ENCODE measurements around the gene ADORA3.
A peak's percentile ranks its signal among the peaks of the same experiment; 100 is the strongest.

The ADORA3 gene

DNA sequence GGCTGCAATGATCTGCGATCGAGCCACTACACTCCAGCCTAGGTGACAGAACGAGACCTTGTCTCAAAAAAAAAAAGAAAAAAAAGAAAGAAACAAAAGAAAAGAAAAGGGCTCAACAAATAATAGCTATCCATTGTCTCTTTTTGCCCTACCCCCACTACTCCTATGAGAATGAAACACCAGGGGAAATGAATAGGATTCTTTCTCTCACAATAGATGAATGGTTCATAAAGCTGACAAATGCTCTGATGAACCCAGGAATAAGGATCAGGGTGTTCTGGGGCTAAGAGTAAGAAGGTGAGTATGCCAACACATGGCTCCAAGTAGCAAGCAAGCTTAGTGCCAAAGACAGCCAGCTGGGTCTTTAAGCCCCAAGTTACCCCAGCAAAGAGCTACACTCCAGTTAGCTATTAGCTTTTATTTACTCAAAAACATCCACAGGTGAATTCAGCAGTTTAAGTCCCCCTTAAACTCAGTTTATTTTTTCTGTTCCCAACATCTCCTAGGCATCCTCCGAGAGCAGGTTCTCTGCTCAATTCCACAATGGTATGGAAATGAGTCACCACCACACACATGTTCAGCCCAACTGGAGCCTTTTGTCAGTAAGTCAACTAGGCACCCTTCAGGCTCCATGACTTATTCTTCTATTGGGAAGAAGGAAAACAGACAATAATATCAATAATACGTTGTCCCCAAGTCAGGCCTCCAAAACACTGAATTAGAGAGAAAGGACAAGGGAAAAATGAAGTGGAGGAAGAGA, 4.2 kb downstream of the ADORA3 start:
- no peak overlapping the region for H3K27ac Mint-ChIP-seq
- no peak for ATAC-seq (replicated peaks)
- no peaks in the 10 kb centered on the region for H3K27me3 Mint-ChIP-seq
- DNase-seq: no peak
- no peak overlapping the region for H3K4me3 Mint-ChIP-seq
- peaks cover 4 to 6% of the 10 kb centered on the region in 2 donors for H3K9me3 Mint-ChIP-seq
- H3K36me3 Mint-ChIP-seq (ENCODE audit: insufficient read depth): no peaks in the 10 kb centered on the region
- peaks cover 13 to 17% of the 10 kb centered on the region in 2 donors for H3K4me1 Mint-ChIP-seq (ENCODE audit: low read depth in 2 of 2)

- Mint-ChIP-seq H3K4me3 (no peak overlapping the region), H3K36me3 (ENCODE audit: insufficient read depth) (no peaks in the 10 kb centered on the region), H3K9me3 (peaks cover 4 to 6% of the 10 kb centered on the region in 2 donors), H3K27ac (no peak overlapping the region), H3K27me3 (no peaks in the 10 kb centered on the region), H3K4me1 (ENCODE audit: low read depth in 2 of 2) (peaks cover 5 to 12% of the 10 kb centered on the region in 2 donors)
- DNase-seq (no peak), ATAC-seq (replicated peaks) (no peak)
Measured at GRCh38 chr1:111497592-111497991, 5.8 kb downstream of the ADORA3 start.

GRCh38 chr1:111496398-111496797, 7.0 kb downstream of the ADORA3 start:
- Mint-ChIP-seq H3K27me3 (no peaks in the 10 kb centered on the region), H3K9me3 (peaks cover 4 to 6% of the 10 kb centered on the region in 2 donors), H3K4me3 (no peak overlapping the region), H3K27ac (no peak overlapping the region), H3K4me1 (ENCODE audit: low read depth in 2 of 2) (peaks cover 5 to 10% of the 10 kb centered on the region in 2 donors), H3K36me3 (ENCODE audit: insufficient read depth) (no peaks in the 10 kb centered on the region)
- ATAC-seq (replicated peaks) (peak; percentile 36), DNase-seq (no peak)

- ATAC-seq (replicated peaks) (no peak), DNase-seq (no peak)
- H3K36me3 Mint-ChIP-seq (ENCODE audit: insufficient read depth): no peaks in the 10 kb centered on the region
- H3K4me1 Mint-ChIP-seq (ENCODE audit: low read depth in 2 of 2): peaks cover 3 to 5% of the 10 kb centered on the region in 2 donors
- H3K27ac Mint-ChIP-seq: no peak overlapping the region
- H3K27me3 Mint-ChIP-seq: no peaks in the 10 kb centered on the region
- no peaks in the 10 kb centered on the region for H3K9me3 Mint-ChIP-seq
- H3K4me3 Mint-ChIP-seq: no peak overlapping the region
Measured at GRCh38 chr1:111491070-111491469, 12.4 kb downstream of the ADORA3 start.

DNA sequence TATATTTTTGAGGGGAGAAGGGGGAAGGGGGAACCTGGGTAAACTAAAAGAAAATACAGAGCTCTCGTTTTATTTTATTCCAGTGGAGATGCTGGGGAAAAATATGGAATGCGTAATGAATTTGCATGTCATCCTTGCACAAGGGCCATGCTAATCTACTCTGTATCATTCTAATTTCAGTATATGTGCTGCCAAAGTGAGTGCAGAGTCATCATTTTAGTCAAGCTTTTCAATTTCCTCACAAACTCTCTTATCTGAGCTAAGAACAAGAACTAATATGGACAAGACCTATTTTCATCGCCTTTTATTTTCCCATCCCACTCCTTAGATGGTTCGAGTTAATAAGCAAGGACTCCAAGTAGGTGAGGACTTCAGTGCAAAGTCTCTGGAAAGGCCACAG, 13.2 kb downstream of the ADORA3 start:
- Mint-ChIP-seq H3K27ac (no peak overlapping the region), H3K4me1 (ENCODE audit: low read depth in 2 of 2) (peaks cover 3 to 5% of the 10 kb centered on the region in 2 donors), H3K9me3 (no peaks in the 10 kb centered on the region), H3K36me3 (ENCODE audit: insufficient read depth) (no peaks in the 10 kb centered on the region), H3K27me3 (no peaks in the 10 kb centered on the region), H3K4me3 (no peak overlapping the region)
- no peak for ATAC-seq (replicated peaks)
- no peak for DNase-seq

- DNase-seq (no peak), ATAC-seq (replicated peaks) (no peak)
- Mint-ChIP-seq H3K36me3 (ENCODE audit: insufficient read depth) (no peaks in the 10 kb centered on the region), H3K4me3 (no peak overlapping the region), H3K9me3 (no peaks in the 10 kb centered on the region), H3K27me3 (no peaks in the 10 kb centered on the region), H3K4me1 (ENCODE audit: low read depth in 2 of 2) (peaks cover 3 to 5% of the 10 kb centered on the region in 2 donors), H3K27ac (no peak overlapping the region)
Measured at GRCh38 chr1:111489604-111490003, 13.8 kb downstream of the ADORA3 start.

GRCh38 chr1:111488669-111489068, 14.8 kb downstream of the ADORA3 start:
- H3K9me3 Mint-ChIP-seq: no peaks in the 10 kb centered on the region
- no peak for ATAC-seq (replicated peaks)

GRCh38 chr1:111487133-111487532, 16.3 kb downstream of the ADORA3 start:
- no peaks in the 10 kb centered on the region for H3K27me3 Mint-ChIP-seq
- DNase-seq: no peak
- no peaks in the 10 kb centered on the region for H3K36me3 Mint-ChIP-seq (ENCODE audit: insufficient read depth)
- H3K4me3 Mint-ChIP-seq: no peak overlapping the region
- no peak overlapping the region for H3K27ac Mint-ChIP-seq
- peaks cover 6 to 9% of the 10 kb centered on the region in 2 donors for H3K4me1 Mint-ChIP-seq (ENCODE audit: low read depth in 2 of 2)
- no peaks in the 10 kb centered on the region for H3K9me3 Mint-ChIP-seq
- ATAC-seq (replicated peaks): no peak

More at GRCh38 chr1:111488669-111489068, 14.8 kb downstream of the ADORA3 start:
- Mint-ChIP-seq H3K4me1 (ENCODE audit: low read depth in 2 of 2) (peaks cover 3 to 5% of the 10 kb centered on the region in 2 donors), H3K27ac (no peak overlapping the region), H3K27me3 (no peaks in the 10 kb centered on the region), H3K36me3 (ENCODE audit: insufficient read depth) (no peaks in the 10 kb centered on the region), H3K4me3 (no peak overlapping the region)
- no peak for DNase-seq

- DNase-seq (no peak), ATAC-seq (replicated peaks) (no peak)
- Mint-ChIP-seq H3K4me1 (ENCODE audit: low read depth in 2 of 2) (peaks cover 6 to 9% of the 10 kb centered on the region in 2 donors), H3K9me3 (no peaks in the 10 kb centered on the region), H3K36me3 (ENCODE audit: insufficient read depth) (no peaks in the 10 kb centered on the region), H3K27ac (no peak overlapping the region), H3K4me3 (no peak overlapping the region), H3K27me3 (no peaks in the 10 kb centered on the region)
Measured at GRCh38 chr1:111486431-111486830, 17.0 kb downstream of the ADORA3 start.

GRCh38 chr1:111484391-111485026, 18.9 kb downstream of the ADORA3 start:
- H3K4me1 Mint-ChIP-seq (ENCODE audit: low read depth in 2 of 2): peaks cover 4 to 14% of the 10 kb centered on the region in 2 donors
- ATAC-seq (replicated peaks) (no peak), DNase-seq (no peak)
- H3K36me3 Mint-ChIP-seq (ENCODE audit: insufficient read depth): no peaks in the 10 kb centered on the region
- no peaks in the 10 kb centered on the region for H3K9me3 Mint-ChIP-seq
- H3K27ac Mint-ChIP-seq: peak overlapping the region; percentile 35 to 69
- H3K27me3 Mint-ChIP-seq: no peaks in the 10 kb centered on the region
- H3K4me3 Mint-ChIP-seq: no peak overlapping the region

DNA sequence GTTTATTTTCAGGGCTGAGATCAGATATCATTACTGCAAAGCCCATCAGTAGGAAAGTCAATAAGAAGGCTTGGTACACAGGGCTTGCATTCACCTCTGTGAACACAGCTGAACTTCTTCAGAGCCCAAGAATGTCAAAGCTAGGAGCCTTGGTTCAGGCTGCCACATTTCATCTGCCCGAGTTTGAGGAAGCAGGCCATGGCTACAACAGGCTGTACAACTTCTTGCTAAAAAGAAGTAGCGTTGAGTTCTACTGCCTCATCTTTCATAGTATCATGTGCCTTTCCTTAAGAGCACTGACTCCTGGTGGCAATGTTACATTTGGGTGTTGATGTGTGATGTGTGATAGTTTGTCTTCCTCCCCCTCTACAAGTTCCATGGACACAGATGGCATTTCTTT, 19.6 kb downstream of the ADORA3 start:
- ATAC-seq (replicated peaks) (no peak), DNase-seq (no peak)
- H3K9me3 Mint-ChIP-seq: no peaks in the 10 kb centered on the region

DNA sequence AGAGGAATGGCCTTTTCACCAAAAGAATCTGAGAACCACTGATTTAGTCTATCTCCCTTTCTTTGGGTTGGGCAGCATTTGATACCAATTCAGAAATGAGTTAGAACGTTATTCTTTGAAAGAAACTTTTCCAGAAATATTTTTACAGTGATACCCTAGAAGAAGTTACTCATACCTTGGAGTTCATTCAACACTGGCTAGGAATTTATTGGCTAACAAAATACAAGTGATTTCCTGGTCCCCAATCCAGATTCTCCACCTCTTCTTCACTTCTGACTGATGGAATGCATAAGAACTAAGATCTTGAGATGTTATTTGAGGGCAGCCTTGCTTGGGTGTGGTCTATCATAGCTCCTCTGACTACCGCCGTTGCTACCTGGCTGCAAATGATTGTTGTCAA, 20.3 kb downstream of the ADORA3 start:
- Mint-ChIP-seq H3K27me3 (no peaks in the 10 kb centered on the region), H3K9me3 (no peaks in the 10 kb centered on the region), H3K27ac (no peak overlapping the region), H3K4me1 (ENCODE audit: low read depth in 2 of 2) (peaks cover 9 to 19% of the 10 kb centered on the region in 2 donors), H3K36me3 (ENCODE audit: insufficient read depth) (peaks cover 1% of the 10 kb centered on the region), H3K4me3 (no peak overlapping the region)
- DNase-seq: no peak
- no peak for ATAC-seq (replicated peaks)

More for the DNA sequence above, 19.6 kb downstream of the ADORA3 start:
- no peaks in the 10 kb centered on the region for H3K36me3 Mint-ChIP-seq (ENCODE audit: insufficient read depth)
- H3K4me1 Mint-ChIP-seq (ENCODE audit: low read depth in 2 of 2): peaks cover 4 to 15% of the 10 kb centered on the region in 2 donors
- no peak overlapping the region for H3K4me3 Mint-ChIP-seq
- H3K27ac Mint-ChIP-seq: no peak overlapping the region
- H3K27me3 Mint-ChIP-seq: no peaks in the 10 kb centered on the region

DNA sequence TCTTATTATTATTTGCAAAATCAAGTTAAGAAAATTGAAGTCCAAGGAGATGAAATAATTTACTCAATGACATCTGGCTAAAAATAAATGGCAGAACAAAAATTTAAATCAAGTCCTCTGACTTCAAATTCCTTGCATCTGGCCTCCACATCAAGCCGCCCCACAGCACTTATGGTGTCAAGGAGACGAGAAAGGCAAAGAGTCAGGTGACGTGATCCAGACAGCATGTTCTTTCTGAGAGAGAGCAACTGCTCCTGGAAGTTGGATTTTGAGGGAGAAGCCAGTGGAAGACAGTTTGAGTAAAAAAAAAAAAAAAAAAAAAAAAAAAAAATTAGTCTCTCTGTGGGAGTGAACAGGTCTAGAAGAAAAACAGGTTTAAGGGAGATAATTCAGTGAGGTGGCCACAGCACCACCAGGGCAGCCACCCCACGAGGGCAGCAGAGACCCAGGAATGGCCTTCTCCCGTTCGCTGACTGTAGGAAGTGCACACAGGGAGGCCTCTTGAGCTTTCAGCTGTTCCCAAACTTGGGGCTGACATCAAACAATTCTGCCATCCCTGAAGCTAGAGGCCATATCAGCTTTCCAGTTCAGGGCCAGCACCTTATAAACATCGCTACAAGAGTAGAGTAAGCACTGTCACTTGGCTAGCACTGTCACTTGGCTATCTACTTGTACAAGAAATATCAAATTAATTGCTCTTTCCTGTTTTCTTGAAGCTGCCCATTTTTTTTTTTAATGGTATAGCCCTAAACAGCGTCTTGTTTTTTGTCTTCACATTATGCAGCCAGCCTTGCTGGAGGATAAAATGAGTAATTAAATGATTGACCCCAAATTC, 21.8 kb downstream of the ADORA3 start:
- H3K4me3 Mint-ChIP-seq: no peak overlapping the region
- no peak for DNase-seq
- no peak for ATAC-seq (replicated peaks)
- H3K27me3 Mint-ChIP-seq: no peaks in the 10 kb centered on the region
- H3K27ac Mint-ChIP-seq: no peak overlapping the region
- H3K9me3 Mint-ChIP-seq: no peaks in the 10 kb centered on the region
- peaks cover 7% of the 10 kb centered on the region for H3K36me3 Mint-ChIP-seq (ENCODE audit: insufficient read depth)
- H3K4me1 Mint-ChIP-seq (ENCODE audit: low read depth in 2 of 2): peaks cover 23 to 33% of the 10 kb centered on the region in 2 donors
